GM21723 (cell line): ENCODE data around the gene RBM7.

Experiments used
- ATAC-seq: cut with Tn5 transposase; IDR thresholded peaks from one replicate; pipeline ENCODE4 v1.9.1; 2021; ENCODE audit warnings: mild to moderate bottlenecking, moderate library complexity; ENCODE audit not compliant: unreplicated experiment

The RBM7 gene, protein sequence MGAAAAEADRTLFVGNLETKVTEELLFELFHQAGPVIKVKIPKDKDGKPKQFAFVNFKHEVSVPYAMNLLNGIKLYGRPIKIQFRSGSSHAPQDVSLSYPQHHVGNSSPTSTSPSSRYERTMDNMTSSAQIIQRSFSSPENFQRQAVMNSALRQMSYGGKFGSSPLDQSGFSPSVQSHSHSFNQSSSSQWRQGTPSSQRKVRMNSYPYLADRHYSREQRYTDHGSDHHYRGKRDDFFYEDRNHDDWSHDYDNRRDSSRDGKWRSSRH

DNA sequence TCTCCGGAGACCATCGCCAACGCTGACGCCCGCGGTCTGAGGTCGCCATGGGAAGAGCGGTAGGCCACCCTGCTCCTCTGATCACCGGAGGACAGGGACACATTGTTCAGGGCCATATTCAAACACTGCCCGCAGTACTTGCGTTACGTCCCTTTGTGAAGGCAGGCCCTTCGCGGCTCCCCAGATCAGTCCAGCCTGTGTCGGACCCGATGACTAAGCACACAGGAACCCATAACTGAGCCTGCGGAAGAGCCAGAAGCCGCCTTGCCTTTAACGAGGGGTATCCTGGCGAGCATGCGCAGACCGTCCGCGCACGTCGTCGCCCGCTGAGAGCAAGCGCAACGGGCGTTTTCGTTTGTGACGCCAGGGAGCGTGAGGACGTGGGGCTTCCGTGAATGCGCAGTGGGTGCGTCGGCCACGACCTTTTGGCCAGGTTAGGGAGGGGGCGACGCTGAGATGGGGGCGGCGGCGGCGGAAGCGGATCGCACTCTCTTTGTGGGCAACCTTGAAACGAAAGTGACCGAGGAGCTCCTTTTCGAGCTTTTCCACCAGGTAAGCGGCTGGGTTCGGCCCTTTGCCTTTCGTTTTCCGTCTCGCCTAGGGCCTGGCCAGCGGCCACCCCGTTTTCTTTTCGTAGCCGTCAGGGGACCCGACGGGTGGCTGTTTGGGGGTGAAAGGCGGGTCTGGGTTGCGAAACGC is at the start of gene RBM7, which contains the start of gene C11orf71:
RBM7 (plus strand) TSS at position 451 of the 699 bp plus-strand sequence; CDS start at position 457, 6 bp downstream.
C11orf71 (minus strand) TSS at position 296 of the 699 bp plus-strand sequence; CDS start at position 116, 180 bp downstream.
- ATAC-seq = peak; percentile 96

DNA sequence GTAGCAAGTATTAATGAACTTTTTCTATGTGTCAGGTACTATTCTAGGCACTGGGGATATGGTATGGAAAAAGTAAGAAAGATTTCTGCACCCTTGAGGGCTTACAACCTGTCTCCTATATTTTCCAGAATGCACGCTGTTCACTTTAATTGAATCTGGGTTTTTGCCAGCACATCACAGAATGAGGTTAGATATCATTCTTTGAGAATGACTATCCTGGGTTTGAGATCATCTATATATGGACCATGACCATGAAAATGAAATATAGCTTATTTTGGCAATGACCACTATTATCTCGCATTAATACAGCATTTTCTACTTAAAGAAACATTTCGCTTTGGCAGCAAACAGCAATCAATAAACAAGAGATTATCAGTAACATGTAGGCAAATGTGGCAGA is 47.0 kb upstream of the RBM7 start:
- ATAC-seq = no peak

GRCh38 chr11:114354076-114354475 is 46.4 kb upstream of the RBM7 start:
- no peak for ATAC-seq

- ATAC-seq = no peak
Measured at GRCh38 chr11:114358716-114359115, 41.8 kb upstream of the RBM7 start.

GRCh38 chr11:114359342-114359741 is 41.1 kb upstream of the RBM7 start:
- ATAC-seq = no peak

DNA sequence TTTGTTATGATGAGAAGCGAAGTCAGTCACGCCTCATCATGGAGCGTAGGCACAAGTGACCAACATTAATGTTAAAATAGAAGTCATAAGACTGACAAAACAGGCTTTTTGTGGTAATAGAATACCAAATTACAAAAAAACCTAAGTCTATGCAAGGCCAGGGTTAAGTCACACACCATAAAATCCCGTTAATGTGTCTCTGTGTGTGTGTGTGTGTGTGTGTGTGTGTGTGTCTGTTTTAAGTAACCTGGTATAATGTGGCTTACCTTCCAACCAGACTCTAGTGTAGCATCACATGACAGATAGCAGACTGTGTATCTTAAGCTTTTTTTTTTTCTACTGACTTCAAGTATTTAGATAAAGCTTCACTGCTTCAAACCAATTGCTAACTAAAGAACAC is 38.1 kb upstream of the RBM7 start:
- no peak for ATAC-seq

DNA sequence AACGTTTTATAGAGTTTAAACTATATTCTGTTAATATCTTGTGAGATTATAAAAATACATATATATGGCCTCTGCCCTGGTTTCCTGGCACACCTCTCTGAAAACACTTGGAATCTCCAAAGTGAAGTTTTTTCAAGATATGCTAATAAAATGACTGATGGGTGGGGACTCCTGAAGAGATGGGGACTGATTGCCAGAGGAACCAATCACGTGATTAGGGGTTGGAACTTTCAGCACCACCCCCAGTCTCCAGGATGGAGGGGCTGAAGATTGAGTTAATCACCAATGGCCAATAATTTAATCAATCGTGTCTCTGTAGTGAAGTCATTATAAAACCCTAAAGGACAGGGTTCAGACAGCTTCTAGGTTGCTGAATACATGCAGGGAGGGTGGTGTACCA is 37.5 kb upstream of the RBM7 start:
- ATAC-seq = no peak

- no peak for ATAC-seq
Measured at GRCh38 chr11:114366331-114367243, 33.9 kb upstream of the RBM7 start.

- no peak for ATAC-seq
Measured at GRCh38 chr11:114367244-114367957, 33.1 kb upstream of the RBM7 start.

DNA sequence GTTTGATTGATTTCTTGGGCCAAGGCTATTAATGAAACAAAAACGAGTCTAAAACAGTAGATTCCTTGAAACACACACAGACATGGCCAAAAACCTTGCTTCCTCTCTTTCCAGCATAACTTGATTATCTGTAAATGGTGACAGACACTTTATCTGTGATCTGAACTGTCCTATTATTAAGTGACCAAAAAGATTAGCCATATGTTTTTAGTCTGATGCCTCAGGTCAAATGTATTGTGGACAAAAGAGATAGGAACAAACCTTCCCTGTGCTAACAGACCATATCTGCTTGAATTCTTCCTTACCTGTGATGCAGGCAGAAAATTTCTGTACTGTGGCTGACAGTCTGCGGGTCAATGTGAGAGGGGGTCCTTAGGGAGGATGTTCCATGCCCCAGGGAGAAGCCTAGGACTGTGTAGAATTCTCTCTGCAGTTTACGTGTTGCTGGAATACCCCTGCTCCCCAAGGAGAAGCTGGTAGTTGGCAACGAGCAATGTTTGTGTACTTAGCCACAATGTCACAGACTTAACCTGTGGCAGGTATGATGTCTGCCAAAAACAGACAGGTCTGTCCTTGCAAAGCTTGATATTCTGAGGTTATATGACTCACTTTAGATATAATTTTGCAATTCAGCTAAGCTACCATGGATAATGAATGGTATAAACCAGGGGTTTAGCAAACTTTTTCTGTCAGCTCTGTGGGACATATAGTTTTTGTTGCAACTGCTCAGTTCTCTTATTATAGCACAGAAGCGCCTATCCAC is 31.4 kb upstream of the RBM7 start:
- ATAC-seq = no peak

- no peak for ATAC-seq
Measured at GRCh38 chr11:114375052-114375451, 25.4 kb upstream of the RBM7 start.

DNA sequence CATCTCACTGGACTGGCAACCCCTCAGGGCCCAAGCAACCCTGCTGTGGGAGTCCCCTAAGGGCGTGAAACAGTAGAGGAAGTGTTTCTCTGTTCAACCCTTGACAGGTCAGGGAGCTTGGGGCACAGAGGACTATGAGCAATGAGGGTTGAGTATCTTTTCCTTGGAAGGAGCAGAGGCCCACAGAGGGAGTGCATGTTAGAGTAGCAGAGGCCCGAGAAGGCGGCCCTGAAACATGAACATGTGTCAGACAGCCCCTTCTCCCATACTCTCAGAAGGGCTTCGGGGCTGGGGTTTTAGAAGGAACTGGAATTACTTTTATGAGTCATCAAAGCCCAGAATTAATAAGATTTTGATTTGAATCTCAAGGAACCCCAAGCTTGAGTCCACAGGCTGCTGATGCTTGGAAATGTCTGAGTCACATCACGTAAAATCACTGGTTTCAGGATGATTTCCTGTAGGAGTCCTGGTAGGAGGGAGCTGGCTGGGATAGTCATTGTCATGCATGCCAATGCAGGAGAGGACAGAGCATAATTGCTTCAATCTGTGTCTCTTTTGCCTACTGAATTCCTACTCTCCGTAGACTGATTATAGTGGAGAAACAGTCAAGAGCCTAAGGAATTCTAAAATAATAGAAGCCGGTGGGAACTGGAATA is 22.7 kb upstream of the RBM7 start:
- ATAC-seq = no peak

GRCh38 chr11:114379394-114380069 is 20.9 kb upstream of the RBM7 start:
- ATAC-seq = no peak

DNA sequence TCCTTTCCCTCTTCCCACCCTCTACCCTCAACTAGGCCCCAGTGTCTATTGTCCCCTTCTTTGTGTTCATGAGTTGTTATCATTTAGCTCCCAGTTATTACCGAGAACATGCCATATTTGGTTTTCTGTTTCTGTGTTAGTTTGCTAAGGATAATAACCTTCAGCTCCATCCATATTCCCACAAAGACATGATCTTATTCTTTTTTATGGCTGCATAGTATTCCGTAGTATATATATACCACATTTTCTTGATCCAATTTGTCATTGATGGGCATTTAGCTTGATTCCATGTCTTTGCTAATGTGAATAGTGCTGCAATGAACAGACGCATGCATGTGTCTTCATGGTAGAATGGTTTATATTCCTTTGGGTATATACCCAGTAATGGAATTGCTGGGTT is 18.0 kb upstream of the RBM7 start:
- ATAC-seq = no peak

DNA sequence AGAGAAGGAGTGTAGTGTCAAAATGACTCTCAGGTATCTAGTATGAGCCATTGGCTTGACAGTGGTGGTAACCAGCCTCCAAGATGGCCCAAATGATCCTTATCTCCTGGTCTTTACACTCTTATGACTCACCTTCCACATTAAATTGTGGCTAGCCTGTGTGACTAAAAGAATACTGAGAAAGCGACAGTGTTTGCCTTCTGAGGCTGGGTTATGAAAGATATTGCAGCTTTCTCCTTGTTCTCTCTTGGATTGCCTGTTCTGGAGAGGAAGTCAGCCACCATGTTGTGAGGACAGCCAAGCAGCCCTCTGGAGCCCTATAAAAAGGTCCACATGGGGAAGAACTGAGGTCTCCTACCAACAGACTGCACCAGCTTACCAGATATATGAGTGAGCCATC is 16.0 kb upstream of the RBM7 start:
- no peak for ATAC-seq

- no peak for ATAC-seq
Measured at GRCh38 chr11:114386131-114386530, 14.3 kb upstream of the RBM7 start.

DNA sequence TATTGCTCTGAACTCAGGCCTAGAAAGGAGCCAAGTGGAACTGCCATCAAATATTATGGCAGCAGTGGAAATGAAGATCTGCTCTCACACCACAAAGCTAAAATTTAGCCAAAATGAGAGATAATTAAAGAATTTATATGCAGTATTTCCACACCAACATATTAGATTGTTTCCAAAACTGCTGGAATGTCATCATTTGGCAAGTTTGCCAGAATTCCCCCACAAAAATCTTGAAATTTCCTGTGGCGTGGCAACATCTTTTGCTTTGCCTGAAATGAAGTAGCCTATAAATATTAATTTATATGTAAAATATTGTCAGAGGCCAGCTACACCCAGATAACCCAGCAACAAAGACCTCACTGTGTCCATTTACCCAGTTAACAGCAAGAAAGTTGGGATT is 13.9 kb upstream of the RBM7 start:
- no peak for ATAC-seq

DNA sequence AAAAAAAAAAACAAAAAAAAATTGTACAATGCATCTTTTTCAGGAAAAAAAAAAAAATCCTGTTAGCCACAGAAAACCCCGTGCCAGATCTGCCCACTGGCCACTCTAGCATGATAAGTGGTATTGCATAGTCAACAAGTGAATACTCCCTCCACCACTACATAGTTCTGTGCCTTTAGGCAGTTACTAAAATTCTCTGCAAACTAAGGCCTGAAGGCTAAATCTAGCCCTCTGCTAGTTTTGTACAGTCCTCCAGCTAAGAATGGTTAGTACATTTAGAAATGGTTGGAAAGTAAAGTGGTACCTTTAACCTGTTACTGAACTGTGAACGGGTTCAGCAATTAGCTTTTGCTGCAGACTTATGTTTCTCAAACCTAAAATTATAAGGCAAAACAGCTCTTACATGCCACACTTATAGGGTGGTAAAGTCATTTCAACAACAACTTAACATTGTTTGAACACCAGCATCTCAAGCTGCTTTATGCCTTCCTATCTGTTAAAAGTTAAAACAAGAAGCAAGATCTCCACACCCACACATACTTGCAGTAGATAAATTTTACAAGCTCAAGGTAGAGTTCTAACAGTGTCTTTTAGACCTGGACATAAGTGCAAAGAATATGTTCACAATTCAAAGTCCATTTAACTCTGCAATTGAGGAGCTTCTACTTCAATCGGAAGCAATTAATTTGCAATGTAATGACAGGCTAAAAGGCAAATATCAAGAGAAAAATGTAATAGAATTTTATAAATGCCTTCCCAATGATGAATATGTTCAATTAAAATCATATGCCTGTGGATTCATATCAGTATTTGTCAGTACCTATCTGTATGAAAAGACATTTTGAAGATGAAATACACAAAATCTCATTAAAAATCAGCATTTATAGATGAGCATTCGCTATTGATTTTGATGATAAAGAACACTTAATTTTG is 7.5 kb upstream of the RBM7 start:
- ATAC-seq = no peak
